Measurements from ENCODE around the gene CDH4. TPM values are rescaled to one million over a fixed set of nuclear protein-coding genes. Genes with fewer than 3 reads are reported as not detected.
A peak's percentile ranks its signal among the peaks of the same experiment; 100 is the strongest.

The CDH4 gene
- total RNA-seq, 6 donors from 2014 or later: 0.20 to 1.0 (median 0.40) TPM; not detected in 1

DNA sequence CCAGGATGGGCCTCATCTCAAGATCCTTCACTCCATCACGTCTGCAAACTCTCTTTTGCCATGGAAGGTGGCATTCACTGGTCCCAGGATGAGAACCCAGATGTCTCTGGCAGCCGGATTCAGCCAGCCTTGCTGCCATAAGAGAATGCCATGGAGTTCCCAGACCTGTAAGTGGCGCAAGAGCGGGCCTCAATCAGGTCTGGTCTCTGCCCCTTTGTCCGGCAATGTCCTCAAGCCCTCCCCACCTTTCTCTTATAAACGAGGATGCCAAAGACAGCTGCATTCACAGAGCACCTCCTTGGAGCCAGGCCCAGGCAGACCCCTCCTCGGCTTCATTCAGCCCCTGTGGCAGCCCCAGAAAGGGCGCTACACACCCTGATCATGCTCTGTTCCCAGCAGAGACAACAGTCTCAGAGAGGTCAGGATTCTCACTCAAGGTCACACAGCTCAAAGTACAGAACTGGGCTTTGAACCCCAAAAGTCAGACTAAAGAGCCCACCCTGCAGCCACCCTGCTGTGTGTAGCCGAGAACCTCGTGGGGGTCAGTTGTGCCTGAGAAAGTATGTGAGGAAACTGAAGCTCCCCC, 549.9 kb downstream of the CDH4 start:
- no peak for DNase-seq
- no peaks in the 10 kb centered on the region for H3K9me3 ChIP-seq
- no peak overlapping the region for H3K27ac ChIP-seq
- no peak overlapping the region for H3K4me3 ChIP-seq
- TF ChIP-seq, protein P1, sequence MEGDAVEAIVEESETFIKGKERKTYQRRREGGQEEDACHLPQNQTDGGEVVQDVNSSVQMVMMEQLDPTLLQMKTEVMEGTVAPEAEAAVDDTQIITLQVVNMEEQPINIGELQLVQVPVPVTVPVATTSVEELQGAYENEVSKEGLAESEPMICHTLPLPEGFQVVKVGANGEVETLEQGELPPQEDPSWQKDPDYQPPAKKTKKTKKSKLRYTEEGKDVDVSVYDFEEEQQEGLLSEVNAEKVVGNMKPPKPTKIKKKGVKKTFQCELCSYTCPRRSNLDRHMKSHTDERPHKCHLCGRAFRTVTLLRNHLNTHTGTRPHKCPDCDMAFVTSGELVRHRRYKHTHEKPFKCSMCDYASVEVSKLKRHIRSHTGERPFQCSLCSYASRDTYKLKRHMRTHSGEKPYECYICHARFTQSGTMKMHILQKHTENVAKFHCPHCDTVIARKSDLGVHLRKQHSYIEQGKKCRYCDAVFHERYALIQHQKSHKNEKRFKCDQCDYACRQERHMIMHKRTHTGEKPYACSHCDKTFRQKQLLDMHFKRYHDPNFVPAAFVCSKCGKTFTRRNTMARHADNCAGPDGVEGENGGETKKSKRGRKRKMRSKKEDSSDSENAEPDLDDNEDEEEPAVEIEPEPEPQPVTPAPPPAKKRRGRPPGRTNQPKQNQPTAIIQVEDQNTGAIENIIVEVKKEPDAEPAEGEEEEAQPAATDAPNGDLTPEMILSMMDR (IDR thresholded peaks at IDR 0.05): no peak
- TF ChIP-seq POLR2AphosphoS5 (IDR thresholded peaks at IDR 0.05) (no peak), EP300 (IDR thresholded peaks at IDR 0.05) (no peak), POLR2A (IDR thresholded peaks at IDR 0.05) (no peak)
- no peak for ATAC-seq (ENCODE audit: low FRiP score in 2 of 2)
- 71 to 74% methylated on average over 10 of the region's 10 CpGs for WGBS, 2 donors
- no peaks in the 10 kb centered on the region for H3K36me3 ChIP-seq
- H3K27me3 ChIP-seq: no peaks in the 10 kb centered on the region
- H3K4me1 ChIP-seq: peaks cover 0 to 6% (median 0%) of the 10 kb centered on the region in 4 donors

DNA sequence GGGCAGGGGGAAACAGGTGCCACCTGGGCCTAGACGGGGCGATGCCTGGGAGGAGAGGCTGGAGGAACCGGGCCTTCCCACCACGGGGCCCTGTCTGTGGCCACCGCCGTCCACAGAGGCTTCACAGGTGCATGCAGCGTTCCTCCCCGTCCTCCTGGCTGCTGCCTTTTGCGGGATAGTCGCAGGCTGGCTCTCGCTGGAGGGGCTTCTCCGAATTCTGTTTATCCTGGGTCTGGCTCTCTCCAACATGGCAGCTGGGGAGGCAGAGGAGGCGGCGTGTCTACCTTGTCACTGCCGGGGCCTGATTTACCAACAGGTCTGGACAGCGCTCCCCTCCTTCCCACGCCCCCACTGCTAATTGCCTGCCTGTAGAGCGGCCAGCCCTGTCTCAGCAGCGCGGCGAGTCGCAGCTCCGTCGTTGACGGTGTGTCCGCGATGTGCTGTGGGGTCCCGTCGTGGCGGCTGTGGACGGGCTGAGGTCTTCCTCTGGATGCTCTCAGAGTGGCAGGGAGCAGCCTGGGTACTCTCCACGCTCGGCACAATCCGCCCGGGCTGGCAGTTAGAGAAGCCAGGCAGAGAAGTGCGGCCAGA, 550.8 kb downstream of the CDH4 start:
- ATAC-seq (ENCODE audit: low FRiP score in 2 of 2): no peak
- 85 to 88% methylated on average over 17 to 36 of the region's 36 CpGs for WGBS, 2 donors
- DNase-seq: peak in 1 of 2 donors; percentile 76

DNA sequence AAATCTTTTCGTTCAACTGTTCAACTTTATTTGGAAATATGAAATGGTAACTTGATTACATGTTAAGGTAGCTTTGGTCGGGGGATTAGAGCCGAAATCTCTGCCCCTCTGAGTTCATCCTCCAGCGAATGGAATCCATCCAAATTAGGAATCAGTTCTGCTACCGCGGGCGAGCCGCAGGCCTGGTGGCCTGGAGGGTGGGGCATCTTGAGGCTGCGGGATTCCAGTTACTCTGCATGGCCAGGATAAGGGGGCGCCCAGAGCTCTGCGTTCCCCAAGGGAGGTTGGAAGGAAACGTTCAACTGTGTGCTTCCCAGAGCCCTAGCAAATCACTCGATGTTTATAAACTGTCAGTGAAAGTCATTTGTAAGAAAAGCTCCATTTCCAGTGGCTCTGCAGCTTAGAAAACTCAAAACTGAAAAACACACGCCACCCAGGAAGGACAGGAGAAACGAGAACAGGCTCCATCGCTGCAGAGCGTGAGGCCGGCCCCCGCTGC, 551.4 kb downstream of the CDH4 start:
- H3K36me3 ChIP-seq: no peaks in the 10 kb centered on the region
- H3K9me3 ChIP-seq: no peaks in the 10 kb centered on the region
- H3K4me1 ChIP-seq: peaks cover 0 to 6% (median 2%) of the 10 kb centered on the region in 4 donors
- no peak overlapping the region for H3K27ac ChIP-seq
- no peak for ATAC-seq (ENCODE audit: low FRiP score in 2 of 2)
- H3K4me3 ChIP-seq: no peak overlapping the region
- no peaks in the 10 kb centered on the region for H3K27me3 ChIP-seq
- DNase-seq: no peak
- 17 to 20% methylated on average over 19 of the region's 19 CpGs for WGBS, 2 donors
- TF ChIP-seq EP300 (IDR thresholded peaks at IDR 0.05) (no peak), POLR2A (IDR thresholded peaks at IDR 0.05) (no peak), POLR2AphosphoS5 (IDR thresholded peaks at IDR 0.05) (no peak)
- TF ChIP-seq, protein P1 (IDR thresholded peaks at IDR 0.05): no peak

More for the DNA sequence above, 550.8 kb downstream of the CDH4 start:
- Histone ChIP-seq H3K36me3 (no peaks in the 10 kb centered on the region), H3K27me3 (no peaks in the 10 kb centered on the region), H3K4me3 (no peak overlapping the region), H3K27ac (no peak overlapping the region), H3K9me3 (no peaks in the 10 kb centered on the region), H3K4me1 (peaks cover 0 to 6% (median 0%) of the 10 kb centered on the region in 4 donors)
- no peak for TF ChIP-seq POLR2AphosphoS5 (IDR thresholded peaks at IDR 0.05)
- TF ChIP-seq POLR2A (IDR thresholded peaks at IDR 0.05): no peak
- TF ChIP-seq, protein P1 (IDR thresholded peaks at IDR 0.05): no peak
- no peak for TF ChIP-seq EP300 (IDR thresholded peaks at IDR 0.05)

DNA sequence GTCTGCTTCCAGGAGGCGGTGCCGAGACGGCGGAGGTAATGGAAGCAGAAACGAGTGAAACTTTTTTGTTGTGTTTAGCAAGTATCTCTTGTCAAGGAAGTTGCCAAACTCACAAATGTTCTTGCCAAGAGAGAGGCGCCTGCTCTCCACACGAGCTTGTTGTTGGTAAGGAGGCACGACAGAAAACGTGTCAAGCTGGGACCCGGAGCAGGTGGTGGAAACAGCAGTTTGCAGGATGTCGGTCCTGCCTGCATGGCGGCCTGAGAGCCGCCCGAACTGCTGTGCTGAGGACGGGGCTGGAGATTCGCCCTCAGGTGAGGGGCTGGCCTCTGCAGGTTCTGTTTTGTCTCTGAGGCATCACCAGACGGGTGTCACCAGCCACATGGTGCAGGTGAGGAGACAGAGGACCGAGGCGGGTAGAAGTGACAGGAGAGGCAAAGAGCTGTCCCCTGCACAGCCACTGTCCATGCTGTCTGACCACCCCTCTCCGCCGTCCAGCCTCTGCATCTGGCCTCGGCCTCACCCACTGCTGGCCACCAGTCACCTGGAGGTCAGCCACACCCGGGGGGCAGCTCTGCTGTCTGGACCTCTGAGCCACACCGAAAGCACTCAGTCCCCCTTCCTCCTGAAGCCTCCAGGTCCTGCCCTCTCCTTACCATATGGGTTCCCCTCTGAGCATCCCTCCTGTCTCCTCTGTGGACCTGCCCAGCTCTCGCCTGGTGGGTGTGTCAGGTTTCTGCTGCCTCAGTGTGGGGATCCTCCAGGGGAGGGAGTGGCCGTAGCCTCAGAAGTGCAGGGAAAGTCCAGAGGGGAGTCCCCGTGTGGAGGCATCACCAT, 552.1 kb downstream of the CDH4 start:
- DNase-seq (peak in 1 of 2 donors; percentile 74), ATAC-seq (ENCODE audit: low FRiP score in 2 of 2) (no peak)
- H3K27me3 ChIP-seq: no peaks in the 10 kb centered on the region
- no peaks in the 10 kb centered on the region for H3K36me3 ChIP-seq
- no peaks in the 10 kb centered on the region for H3K9me3 ChIP-seq
- WGBS, 2 donors: 33 to 38% methylated on average over 14 to 27 of the region's 27 CpGs
- TF ChIP-seq EP300 (IDR thresholded peaks at IDR 0.05) (no peak), POLR2A (IDR thresholded peaks at IDR 0.05) (no peak), POLR2AphosphoS5 (IDR thresholded peaks at IDR 0.05) (no peak)
- TF ChIP-seq, protein P1 (IDR thresholded peaks at IDR 0.05): no peak
- H3K27ac ChIP-seq: no peak overlapping the region
- peaks cover 0 to 6% (median 2%) of the 10 kb centered on the region in 4 donors for H3K4me1 ChIP-seq
- H3K4me3 ChIP-seq: no peak overlapping the region

All from upper lobe of left lung (tissue), 6 donors.